ENCODE results near the gene RPTOR. TPM values are rescaled to one million over a fixed set of nuclear protein-coding genes. Genes with fewer than 3 reads are reported as not detected.
A peak's percentile ranks its signal among the peaks of the same experiment; 100 is the strongest.

RPTOR gene
- total RNA-seq, 1 donor from 2014 or later, result 62.4 TPM

DNA sequence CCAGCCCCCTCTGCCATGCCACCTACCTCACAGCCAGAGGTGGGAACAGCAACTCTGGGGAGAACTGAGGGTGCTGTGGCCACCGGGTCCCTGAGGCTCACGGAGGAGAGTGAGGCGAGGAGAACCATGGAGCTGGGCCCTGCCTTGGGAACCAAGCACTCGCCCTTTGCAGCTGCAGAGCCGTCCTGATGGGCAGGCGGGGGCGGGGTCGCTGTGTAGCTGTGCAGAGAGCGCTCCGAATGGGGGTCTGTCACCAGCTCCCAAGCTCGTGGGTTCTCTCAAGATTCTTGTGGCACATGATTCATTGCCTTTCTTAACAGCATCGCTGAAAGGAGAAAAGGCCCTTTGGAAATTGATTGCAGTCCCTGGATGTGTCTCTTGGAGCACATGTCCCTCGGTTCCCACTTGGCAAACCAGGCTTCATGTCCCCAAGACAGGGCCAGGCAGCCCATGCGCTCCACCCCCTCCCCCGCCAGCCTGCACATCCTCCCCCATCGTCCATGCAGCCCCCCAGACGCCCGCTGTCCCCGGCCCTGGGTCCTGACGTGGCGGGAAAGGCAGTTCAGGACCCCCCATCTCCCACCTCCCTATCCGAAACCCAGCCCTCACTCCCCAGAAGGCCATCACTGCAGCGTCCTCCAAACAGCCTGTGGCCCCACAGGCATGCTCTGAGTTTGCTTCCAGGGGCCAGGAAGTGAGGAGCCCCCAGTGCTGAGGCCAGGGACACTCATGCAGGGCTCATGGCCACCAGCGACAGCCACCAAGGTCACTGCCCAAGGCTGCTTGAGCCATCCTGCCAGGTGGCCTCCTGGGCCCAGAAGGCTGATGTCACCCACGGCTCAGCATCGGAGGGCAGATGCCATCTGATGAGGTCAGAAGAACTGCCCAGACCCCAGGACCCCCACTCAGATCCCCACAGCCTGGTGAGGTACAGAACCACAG, 426.4 kb downstream of the RPTOR start:
- H3K9me3 Mint-ChIP-seq, result no peaks in the 10 kb centered on the region
- H3K4me3 Mint-ChIP-seq (ENCODE audit: low read depth), result no peak overlapping the region
- H3K27ac Mint-ChIP-seq, result no peak overlapping the region

DNA sequence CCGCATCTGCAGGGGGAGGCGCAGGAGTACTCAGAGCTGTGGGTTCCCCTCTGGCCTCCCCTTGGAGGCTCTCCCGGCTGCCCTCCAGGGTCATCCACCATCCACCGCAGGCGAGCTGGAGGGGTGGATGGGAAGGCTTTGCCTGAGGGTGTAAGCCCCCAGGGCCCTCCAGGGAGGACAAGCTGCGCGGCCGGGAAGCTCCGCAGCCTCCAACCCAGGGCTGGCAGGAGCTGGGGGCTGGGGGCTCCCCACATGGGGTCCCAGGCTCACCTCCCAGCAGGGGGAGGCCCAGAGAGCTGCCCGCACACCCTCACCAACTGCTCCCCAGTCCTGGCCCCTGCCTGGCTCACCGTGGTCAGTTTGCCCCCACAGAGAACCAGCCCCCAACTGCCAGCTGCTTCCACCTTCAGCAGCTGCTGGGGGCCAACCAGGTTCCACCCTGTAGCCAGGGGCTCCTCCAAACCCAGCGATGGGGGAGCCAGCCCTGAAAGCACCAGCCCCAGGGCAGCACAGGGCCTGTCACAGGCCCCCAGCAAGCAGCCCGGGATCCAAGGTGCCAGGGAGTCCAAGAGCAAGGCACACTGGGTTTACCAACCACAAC, 427.2 kb downstream of the RPTOR start:
- Mint-ChIP-seq H3K9me3 (no peaks in the 10 kb centered on the region), H3K27me3 (ENCODE audit: low read depth) (no peaks in the 10 kb centered on the region), H3K4me3 (ENCODE audit: low read depth) (no peak overlapping the region), H3K4me1 (ENCODE audit: low read depth) (peaks cover 5% of the 10 kb centered on the region), H3K36me3 (ENCODE audit: low read depth) (peaks cover under 1% of the 10 kb centered on the region), H3K27ac (no peak overlapping the region)
- no peak for DNase-seq (ENCODE audit: low spot score)
- intact Hi-C loops (cut with micrococcal nuclease), result no loop called here

More for the DNA sequence above, 426.4 kb downstream of the RPTOR start:
- no peak for DNase-seq (ENCODE audit: low spot score)
- intact Hi-C loops (cut with micrococcal nuclease), result no loop called here
- Mint-ChIP-seq H3K4me1 (ENCODE audit: low read depth) (peaks cover 5% of the 10 kb centered on the region), H3K36me3 (ENCODE audit: low read depth) (peaks cover 6% of the 10 kb centered on the region), H3K27me3 (ENCODE audit: low read depth) (no peaks in the 10 kb centered on the region)

DNA sequence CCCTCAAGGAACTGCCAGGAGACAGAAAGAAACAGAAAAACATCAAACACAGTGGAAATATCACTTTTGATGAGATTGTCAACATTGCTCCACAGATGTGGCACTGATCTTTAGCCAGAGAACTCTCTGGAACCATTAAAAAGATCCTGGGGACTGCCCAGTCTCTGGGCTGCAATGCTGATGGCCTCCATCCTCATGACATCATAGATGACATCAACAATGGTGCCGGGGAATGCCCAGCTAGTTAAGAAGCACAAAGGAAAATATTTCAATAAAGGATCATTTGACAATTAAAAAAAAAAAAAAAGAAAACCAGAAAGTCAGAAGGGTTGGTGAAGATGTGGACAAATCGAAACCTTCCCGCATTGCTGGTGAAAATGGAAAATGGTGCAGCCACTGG, 432.1 kb downstream of the RPTOR start:
- no peak for DNase-seq (ENCODE audit: low spot score)
- Mint-ChIP-seq H3K27me3 (ENCODE audit: low read depth) (peaks cover 4% of the 10 kb centered on the region), H3K27ac (no peak overlapping the region), H3K4me3 (ENCODE audit: low read depth) (no peak overlapping the region), H3K36me3 (ENCODE audit: low read depth) (no peaks in the 10 kb centered on the region), H3K9me3 (no peaks in the 10 kb centered on the region), H3K4me1 (ENCODE audit: low read depth) (peaks cover 7% of the 10 kb centered on the region)
- intact Hi-C loops (cut with micrococcal nuclease), result no loop called here

DNA sequence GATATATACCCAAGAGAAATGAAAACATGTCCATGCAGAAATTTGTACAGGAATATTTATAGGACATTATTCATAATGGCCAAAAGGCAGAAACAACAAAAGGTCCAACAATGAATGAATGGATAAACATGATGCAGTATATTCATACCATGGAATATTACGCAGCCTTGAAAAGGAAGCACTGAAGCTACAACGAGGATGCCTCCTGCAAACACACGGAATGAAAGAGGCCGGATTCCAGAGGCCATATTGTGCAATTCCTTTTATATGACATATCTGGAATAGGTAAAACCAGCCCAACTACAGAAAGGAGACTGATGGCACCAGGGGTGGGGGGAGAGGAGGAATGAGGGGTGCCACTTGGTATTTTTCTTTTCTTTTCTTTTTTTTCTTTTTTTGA, 432.5 kb downstream of the RPTOR start:
- Mint-ChIP-seq H3K36me3 (ENCODE audit: low read depth) (no peaks in the 10 kb centered on the region), H3K27ac (no peak overlapping the region), H3K4me3 (ENCODE audit: low read depth) (no peak overlapping the region), H3K4me1 (ENCODE audit: low read depth) (peaks cover 7% of the 10 kb centered on the region), H3K27me3 (ENCODE audit: low read depth) (peaks cover 4% of the 10 kb centered on the region), H3K9me3 (no peaks in the 10 kb centered on the region)
- intact Hi-C loops (cut with micrococcal nuclease), result no loop called here
- DNase-seq (ENCODE audit: low spot score), result no peak

DNA sequence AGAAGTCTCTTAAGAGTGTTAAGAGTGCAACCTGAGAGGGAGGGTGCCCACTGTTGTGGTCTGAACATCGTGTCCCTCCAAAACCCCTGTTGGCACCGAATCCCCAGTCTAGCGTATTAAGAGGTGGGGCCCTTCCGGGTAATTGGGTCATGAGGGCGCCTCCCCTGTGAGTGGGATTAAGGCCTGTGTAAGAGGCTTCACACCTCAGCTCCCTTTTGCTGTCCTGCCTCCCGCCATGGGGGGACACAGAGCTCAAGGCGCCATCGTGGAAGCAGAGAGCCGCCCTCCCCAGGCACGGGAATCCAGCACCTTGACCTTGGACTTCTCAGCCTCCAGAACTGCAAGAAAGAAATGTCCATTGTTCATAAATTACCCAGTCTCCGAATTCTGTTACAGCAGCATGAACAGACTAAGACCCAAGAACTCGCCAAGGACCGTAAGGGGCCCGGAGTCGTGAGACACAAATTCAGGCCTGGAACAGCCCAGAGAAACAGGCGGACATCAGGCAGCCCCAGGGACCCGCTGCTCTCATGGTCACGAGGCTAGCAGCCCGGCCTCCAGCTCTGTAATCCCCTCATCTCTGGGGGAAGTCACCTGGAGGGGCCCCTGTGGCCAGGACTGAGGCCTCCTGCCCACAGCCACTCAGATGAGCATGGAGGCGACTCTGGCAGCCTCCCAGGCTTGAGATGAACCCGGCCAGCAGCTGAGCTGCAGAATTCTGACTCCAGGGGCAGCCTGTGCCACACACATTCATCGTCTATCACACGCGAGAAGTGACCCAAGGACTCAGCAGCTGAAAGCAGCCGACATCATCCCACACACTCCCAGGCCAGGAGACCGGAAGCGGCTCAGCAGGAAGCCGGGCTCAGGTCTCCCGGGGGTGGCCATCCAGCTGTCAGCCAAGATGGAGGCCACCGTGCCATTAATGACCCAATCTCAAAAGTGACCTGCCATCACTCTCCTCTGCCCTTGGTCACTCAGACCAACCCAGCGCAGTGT, 434.2 kb downstream of the RPTOR start:
- no peak overlapping the region for H3K27ac Mint-ChIP-seq
- intact Hi-C loops (cut with micrococcal nuclease), result no loop called here
- DNase-seq (ENCODE audit: low spot score), result no peak
- peaks cover 7% of the 10 kb centered on the region for H3K4me1 Mint-ChIP-seq (ENCODE audit: low read depth)
- H3K27me3 Mint-ChIP-seq (ENCODE audit: low read depth), result peaks cover 4% of the 10 kb centered on the region
- H3K4me3 Mint-ChIP-seq (ENCODE audit: low read depth), result no peak overlapping the region
- no peaks in the 10 kb centered on the region for H3K9me3 Mint-ChIP-seq
- no peaks in the 10 kb centered on the region for H3K36me3 Mint-ChIP-seq (ENCODE audit: low read depth)

DNA sequence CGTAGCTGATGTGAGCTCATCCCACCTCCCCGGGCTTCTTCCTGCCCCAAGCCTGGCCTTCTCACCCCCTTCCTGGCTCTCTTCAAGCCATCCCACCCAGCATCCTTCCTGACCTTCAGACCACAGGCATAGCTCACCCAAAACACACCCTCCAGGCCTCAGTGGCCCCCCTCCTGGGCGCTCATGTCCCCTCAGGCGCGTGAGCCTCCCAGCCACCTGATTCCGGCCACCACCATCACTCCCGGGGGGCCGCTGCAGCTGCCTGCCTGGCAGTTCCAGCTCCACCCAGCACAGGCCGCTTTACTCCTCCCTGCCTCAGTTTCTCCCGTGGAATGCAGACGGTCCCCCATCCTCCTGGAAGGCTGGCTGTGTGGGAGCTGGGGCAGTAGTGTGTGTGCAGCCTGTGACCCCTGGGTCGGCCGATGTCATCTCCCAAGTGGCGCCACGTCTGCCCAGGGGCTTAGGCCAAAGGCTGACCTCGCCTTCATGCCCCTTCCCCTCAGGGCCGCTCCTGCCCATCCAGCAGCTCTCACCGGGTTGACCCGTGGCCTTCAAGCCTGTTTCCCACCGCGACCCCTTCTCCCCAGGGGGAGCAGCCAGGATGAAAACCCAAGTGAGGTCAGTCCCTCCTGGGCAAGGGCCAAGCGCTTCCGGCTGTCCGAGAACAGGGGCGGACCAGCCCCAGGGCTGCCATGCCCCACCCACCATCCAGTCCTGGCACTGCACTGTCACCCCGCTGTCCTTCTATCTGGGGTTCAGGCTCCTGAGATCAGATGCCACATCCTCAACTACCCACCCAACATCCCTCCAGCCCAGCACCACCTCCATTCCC, 435.1 kb downstream of the RPTOR start:
- Mint-ChIP-seq H3K9me3 (no peaks in the 10 kb centered on the region), H3K4me1 (ENCODE audit: low read depth) (peaks cover 7% of the 10 kb centered on the region), H3K27ac (peak overlapping the region; percentile 9), H3K27me3 (ENCODE audit: low read depth) (peaks cover 4% of the 10 kb centered on the region), H3K4me3 (ENCODE audit: low read depth) (no peak overlapping the region), H3K36me3 (ENCODE audit: low read depth) (no peaks in the 10 kb centered on the region)
- DNase-seq (ENCODE audit: low spot score), result no peak
- intact Hi-C loops (cut with micrococcal nuclease), result loop anchor here (10.0 kb wide), 1 partner anchor 405 kb away; no protein-coding TSS in a partner anchor

DNA sequence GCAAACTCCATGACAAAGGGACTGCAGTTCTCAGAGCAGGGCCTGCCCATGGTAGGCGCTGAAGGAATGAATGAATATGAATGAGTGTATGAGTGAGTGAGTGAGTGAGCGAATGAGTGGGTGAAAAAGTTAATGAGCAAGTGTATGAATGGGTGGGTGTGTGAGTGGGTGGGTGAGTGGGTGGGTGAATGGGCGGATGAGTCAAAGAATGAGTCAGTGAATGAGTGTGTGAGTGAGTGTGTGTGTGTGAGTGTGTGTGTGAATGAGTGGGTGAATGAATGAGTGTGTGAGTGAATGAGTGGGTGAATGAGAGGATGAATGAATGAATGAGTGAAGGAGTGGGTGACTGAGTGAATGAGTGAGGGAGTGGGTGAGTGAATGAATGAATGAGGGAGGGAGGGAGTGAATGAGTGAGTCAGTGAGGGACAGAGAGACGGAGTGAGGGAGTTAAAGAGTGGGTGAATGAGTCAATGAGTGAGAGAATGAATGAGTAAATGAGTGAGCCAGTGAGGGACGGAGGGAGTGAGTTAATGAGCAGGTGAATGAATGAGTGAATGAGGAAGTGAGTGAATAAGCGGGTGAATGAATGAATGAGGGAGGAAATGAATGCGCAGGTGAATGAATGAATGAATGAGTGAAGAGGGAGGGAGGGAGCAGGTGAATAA, 435.9 kb downstream of the RPTOR start:
- Mint-ChIP-seq H3K4me3 (ENCODE audit: low read depth) (peak overlapping the region; percentile 58), H3K9me3 (no peaks in the 10 kb centered on the region), H3K27me3 (ENCODE audit: low read depth) (peaks cover 4% of the 10 kb centered on the region), H3K36me3 (ENCODE audit: low read depth) (no peaks in the 10 kb centered on the region), H3K4me1 (ENCODE audit: low read depth) (peaks cover 7% of the 10 kb centered on the region), H3K27ac (peak overlapping the region; percentile 54)
- intact Hi-C loops (cut with micrococcal nuclease), result loop anchor here (1.0 to 10.0 kb wide), 2 partner anchors 406 to 553 kb away; no protein-coding TSS in a partner anchor
- DNase-seq (ENCODE audit: low spot score), result no peak

DNA sequence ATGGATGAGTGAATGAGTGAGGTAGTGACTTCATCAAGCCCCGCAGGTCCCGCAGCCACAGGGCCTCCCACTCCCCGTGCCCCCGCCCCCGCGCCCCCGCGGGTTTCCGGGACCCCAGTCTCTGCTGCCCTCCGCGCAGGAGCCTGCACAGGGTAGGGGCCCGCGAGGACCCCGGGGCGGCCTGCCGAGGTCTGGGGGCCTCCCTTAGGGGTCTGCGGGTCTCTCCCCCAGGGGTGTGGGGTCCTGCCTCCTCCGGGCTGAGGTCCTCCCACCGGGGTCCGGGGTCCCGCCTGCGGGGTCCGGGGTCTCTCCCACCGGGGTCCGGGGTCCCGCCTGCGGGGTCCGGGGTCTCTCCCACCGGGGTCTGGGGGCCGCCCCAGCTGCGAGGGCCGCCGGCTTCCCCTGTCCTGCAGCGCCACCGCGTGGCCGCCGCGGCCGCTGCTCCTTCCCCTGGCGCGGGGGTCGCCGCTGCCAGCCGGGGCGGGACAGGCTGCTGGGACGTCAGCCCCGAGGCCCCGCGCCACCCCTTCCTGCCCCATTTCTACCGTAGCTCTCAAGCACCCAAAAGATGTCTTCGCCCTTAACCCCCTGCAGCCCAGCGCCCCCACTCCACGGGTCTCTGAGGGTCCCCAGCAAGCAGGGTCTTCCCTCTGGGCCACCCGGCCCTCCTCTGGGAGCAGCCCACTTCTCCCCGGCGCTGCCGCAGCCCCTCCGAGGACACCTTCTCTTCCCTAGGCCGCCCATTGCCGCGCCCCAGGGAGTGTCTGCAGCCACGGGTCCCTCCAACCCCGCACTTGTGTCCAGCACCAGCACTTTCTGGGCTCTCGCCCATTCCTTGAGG, 436.6 kb downstream of the RPTOR start:
- intact Hi-C loops (cut with micrococcal nuclease), result loop anchor here (1.0 to 10.0 kb wide), 2 partner anchors 406 to 554 kb away; no protein-coding TSS in a partner anchor
- Mint-ChIP-seq H3K27me3 (ENCODE audit: low read depth) (peaks cover 4% of the 10 kb centered on the region), H3K27ac (no peak overlapping the region), H3K4me3 (ENCODE audit: low read depth) (no peak overlapping the region), H3K36me3 (ENCODE audit: low read depth) (no peaks in the 10 kb centered on the region), H3K4me1 (ENCODE audit: low read depth) (peaks cover 7% of the 10 kb centered on the region), H3K9me3 (no peaks in the 10 kb centered on the region)
- DNase-seq (ENCODE audit: low spot score), result peak; percentile 24

DNA sequence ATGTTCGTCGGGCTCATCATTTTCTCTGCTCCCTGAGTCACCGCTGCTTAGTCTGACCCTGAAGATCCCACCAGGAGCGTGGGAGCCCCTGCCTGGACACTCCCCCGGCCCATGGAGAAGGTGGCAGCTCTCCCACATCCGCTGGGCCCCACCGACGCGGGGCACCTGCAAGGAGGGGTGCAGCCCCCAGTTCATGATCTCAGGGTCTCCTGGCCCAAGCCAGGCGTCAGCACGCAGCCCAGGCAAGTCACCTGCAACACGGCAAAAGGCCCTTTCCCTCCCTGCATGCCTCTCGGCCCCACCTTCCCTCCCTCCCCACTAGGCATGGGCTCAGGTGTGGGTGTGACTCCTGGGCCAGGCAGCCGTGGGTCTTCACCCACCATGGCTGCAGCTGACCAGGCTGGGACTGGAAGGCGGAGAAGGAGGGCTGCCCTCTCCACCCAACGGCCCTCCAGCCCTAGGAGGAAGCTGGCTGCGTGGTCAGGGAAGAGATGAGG, 437.3 kb downstream of the RPTOR start:
- H3K27ac Mint-ChIP-seq, result no peak overlapping the region
- no peaks in the 10 kb centered on the region for H3K9me3 Mint-ChIP-seq

DNA sequence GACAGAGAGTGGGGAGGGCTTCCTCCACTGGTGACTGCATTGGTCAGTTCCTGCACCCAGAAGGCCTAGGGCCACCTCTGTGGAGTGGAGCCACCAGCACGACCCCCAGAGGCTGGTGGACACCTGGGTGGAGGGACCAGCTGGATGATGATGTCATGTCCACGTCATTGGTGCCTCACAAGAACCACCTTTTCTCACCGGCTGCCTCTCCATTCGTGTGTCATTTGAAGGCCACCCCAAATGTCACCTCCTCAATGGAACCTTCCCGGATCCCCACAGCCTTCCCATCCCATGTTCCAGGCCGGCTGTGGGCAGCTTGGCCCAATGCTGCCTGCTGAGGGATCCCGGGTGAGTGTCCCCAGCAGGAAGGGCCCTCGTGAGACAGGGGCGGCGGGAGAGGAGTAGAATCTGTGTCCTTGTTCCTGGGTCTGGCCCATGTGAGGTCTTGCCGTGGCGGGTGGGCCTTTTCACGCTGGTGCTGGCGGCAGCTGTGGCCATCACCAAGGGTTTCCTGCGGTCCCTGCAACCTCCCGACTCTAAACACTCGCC, 437.9 kb downstream of the RPTOR start:
- intact Hi-C loops (cut with micrococcal nuclease), result loop anchor here (10.0 kb wide), 1 partner anchor 408 kb away; no protein-coding TSS in a partner anchor
- Mint-ChIP-seq H3K36me3 (ENCODE audit: low read depth) (no peaks in the 10 kb centered on the region), H3K27me3 (ENCODE audit: low read depth) (peaks cover 4% of the 10 kb centered on the region), H3K27ac (no peak overlapping the region), H3K4me1 (ENCODE audit: low read depth) (peaks cover 7% of the 10 kb centered on the region), H3K9me3 (no peaks in the 10 kb centered on the region), H3K4me3 (ENCODE audit: low read depth) (no peak overlapping the region)
- DNase-seq (ENCODE audit: low spot score), result no peak

More for the DNA sequence above, 437.3 kb downstream of the RPTOR start:
- Mint-ChIP-seq H3K27me3 (ENCODE audit: low read depth) (peaks cover 4% of the 10 kb centered on the region), H3K4me1 (ENCODE audit: low read depth) (peaks cover 7% of the 10 kb centered on the region), H3K36me3 (ENCODE audit: low read depth) (no peaks in the 10 kb centered on the region), H3K4me3 (ENCODE audit: low read depth) (no peak overlapping the region)
- intact Hi-C loops (cut with micrococcal nuclease), result loop anchor here (1.0 to 10.0 kb wide), 2 partner anchors 407 to 555 kb away; no protein-coding TSS in a partner anchor
- no peak for DNase-seq (ENCODE audit: low spot score)
